ENCODE measurements around the gene FAT2.

The FAT2 gene

GRCh38 chr5:151630088-151630487 lies 39.0 kb upstream of the FAT2 start:
- DNase-seq (ENCODE audit: low read depth), result no peak
- no peak overlapping the region for H3K4me3 ChIP-seq (ENCODE audit: low read depth, low read length)
- TF ChIP-seq, protein P1, sequence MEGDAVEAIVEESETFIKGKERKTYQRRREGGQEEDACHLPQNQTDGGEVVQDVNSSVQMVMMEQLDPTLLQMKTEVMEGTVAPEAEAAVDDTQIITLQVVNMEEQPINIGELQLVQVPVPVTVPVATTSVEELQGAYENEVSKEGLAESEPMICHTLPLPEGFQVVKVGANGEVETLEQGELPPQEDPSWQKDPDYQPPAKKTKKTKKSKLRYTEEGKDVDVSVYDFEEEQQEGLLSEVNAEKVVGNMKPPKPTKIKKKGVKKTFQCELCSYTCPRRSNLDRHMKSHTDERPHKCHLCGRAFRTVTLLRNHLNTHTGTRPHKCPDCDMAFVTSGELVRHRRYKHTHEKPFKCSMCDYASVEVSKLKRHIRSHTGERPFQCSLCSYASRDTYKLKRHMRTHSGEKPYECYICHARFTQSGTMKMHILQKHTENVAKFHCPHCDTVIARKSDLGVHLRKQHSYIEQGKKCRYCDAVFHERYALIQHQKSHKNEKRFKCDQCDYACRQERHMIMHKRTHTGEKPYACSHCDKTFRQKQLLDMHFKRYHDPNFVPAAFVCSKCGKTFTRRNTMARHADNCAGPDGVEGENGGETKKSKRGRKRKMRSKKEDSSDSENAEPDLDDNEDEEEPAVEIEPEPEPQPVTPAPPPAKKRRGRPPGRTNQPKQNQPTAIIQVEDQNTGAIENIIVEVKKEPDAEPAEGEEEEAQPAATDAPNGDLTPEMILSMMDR (IDR thresholded peaks at IDR 0.05; ENCODE audit: control insufficient read depth, extremely low read depth, insufficient read depth), result no peak

DNA sequence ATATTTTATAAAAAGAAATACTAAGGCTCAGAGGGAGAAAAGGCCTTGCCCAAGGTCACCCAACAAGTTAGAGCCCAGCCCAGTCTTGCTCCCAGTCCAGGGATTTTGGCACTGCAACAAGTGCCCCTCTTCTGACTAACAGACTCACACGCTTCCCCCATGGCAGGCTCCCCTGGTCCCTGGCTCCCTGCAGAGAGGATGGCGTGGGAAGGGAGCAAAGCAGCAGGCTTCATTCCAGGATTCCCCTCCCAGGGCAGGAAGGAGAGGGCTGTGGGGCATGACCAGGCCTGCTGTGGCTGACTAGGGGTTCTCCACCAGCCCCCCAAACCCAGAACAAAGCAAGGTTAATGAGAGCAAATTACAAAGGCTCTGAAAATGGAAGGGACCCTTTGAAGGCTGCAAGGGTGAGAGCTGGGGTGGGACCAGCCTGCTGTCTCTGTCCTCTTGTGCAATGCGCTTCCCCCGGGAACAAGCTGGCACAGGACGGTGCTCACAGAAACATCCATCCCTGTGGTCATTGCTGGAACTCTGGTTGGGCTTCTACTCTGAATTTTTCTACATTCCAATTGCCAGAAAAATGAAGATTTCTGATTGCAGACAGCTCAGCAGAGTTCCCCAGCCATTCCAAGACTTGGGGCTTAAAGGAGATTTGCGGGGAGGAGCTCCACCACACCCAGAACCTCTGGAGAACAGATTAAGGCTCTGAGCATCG lies 37.1 kb upstream of the FAT2 start:
- TF ChIP-seq, protein P1 (IDR thresholded peaks at IDR 0.05; ENCODE audit: control insufficient read depth, extremely low read depth, insufficient read depth), result no peak
- no peak overlapping the region for H3K4me3 ChIP-seq (ENCODE audit: low read depth, low read length)
- no peak for DNase-seq (ENCODE audit: low read depth)

DNA sequence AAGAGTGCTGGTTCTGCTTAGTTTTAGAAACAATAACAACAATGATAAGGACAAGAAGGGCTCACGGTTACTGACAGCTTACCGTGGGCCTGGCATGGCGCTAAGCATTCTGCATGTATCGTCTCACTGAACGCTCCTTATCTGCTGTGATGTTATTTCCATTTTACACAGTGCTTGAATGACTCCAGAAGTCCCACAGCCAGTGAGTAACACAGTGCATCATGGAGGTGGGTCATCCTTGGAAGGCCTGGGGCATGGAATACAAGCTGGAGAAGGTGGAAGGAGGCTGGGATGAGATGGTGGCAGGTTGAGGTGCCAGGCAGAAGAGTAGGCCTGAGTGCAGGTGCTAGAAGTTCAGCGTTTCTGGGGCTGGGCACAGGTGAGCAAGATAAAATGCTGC lies 36.5 kb upstream of the FAT2 start:
- H3K4me3 ChIP-seq (ENCODE audit: low read depth, low read length), result no peak overlapping the region
- TF ChIP-seq, protein P1 (IDR thresholded peaks at IDR 0.05; ENCODE audit: control insufficient read depth, extremely low read depth, insufficient read depth), result no peak
- DNase-seq (ENCODE audit: low read depth), result no peak

GRCh38 chr5:151625285-151625684 lies 34.2 kb upstream of the FAT2 start:
- no peak for DNase-seq (ENCODE audit: low read depth)
- TF ChIP-seq, protein P1 (IDR thresholded peaks at IDR 0.05; ENCODE audit: control insufficient read depth, extremely low read depth, insufficient read depth), result no peak
- H3K4me3 ChIP-seq (ENCODE audit: low read depth, low read length), result no peak overlapping the region

DNA sequence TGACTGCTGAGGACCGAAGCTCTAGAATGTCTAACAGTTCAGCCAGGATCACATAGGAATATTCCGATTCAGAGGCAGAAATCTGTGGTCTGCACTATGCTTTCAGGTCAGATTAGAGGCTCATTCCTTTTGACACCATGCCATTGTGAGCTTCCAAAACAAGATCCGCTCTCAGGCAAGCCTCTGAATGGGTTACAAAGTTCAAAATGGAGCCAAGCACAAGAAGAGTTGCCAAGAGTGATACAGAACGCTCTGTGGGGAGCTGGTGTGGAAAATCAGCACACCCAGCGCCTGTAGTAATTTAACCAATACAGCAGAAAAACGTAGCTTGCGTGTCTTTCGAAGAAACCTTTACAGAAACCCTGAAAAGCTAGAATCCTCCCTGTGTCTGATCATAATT lies 33.3 kb upstream of the FAT2 start:
- TF ChIP-seq, protein P1 (IDR thresholded peaks at IDR 0.05; ENCODE audit: control insufficient read depth, extremely low read depth, insufficient read depth), result no peak

DNA sequence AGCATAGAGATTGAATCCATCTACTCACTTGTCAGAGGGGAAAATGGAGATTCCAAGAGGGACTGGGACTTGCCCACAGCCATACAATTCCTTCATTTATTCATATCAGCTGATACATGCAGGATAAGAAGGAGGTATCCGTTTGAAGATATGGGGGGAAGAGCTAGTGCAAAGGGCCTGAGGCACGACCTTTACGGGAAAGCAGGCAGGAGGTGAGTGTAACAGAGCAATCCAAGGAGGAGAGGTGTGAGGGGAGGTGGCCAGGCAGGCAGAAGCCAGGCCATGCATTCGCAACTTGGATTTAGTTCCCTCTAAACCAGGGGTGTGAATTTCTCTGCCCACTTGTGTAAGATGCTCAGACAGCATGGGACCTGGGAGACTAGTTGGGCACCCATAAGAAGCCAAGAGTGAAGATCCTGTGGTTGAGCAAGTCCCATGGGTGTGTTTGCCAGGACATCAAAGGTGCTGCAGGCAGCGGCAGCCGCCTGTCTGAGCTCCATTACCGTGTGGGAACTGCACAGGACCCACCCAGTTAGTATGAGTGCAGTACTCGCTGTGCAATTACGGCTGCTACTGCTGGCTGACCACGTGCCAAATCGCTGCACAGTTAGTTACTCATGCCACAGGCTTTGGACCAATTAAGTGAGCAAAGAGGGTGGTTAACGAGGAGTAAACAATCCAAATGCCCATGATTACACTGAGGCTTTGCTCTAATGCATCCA lies 31.4 kb upstream of the FAT2 start:
- TF ChIP-seq, protein P1 (IDR thresholded peaks at IDR 0.05; ENCODE audit: control insufficient read depth, extremely low read depth, insufficient read depth), result no peak
- H3K4me3 ChIP-seq (ENCODE audit: low read depth, low read length), result no peak overlapping the region
- no peak for DNase-seq (ENCODE audit: low read depth)

More for the DNA sequence above, 33.3 kb upstream of the FAT2 start:
- H3K4me3 ChIP-seq (ENCODE audit: low read depth, low read length), result no peak overlapping the region
- DNase-seq (ENCODE audit: low read depth), result no peak
